ENCODE measurements around the gene INPP5B.
"Not testable (repeated sequence)": the region's sequence is repeated elsewhere in the genome, so short reads cannot be mapped to it uniquely, and the experiment has no call there.

INPP5B gene

DNA sequence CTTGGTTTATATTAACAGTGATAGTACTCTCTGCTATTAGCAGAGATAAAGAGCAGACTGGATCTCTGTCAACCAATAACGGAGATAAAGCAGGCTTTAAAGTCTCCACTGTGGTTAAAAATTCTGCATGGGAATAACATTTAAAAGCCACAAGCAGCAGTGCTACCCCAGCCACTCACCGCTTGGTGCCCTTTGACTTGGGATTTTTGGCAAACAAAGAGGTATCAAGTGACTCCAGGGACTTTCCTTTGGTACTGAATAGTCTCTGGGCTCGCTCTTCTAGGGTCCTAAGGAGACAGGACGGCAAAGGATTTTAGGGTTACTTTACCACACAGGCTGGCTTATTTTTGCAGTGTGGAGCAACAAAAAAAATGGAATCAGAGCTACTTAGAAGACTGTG, 31.7 kb upstream of the INPP5B start:
- TF ChIP-seq, protein P1, sequence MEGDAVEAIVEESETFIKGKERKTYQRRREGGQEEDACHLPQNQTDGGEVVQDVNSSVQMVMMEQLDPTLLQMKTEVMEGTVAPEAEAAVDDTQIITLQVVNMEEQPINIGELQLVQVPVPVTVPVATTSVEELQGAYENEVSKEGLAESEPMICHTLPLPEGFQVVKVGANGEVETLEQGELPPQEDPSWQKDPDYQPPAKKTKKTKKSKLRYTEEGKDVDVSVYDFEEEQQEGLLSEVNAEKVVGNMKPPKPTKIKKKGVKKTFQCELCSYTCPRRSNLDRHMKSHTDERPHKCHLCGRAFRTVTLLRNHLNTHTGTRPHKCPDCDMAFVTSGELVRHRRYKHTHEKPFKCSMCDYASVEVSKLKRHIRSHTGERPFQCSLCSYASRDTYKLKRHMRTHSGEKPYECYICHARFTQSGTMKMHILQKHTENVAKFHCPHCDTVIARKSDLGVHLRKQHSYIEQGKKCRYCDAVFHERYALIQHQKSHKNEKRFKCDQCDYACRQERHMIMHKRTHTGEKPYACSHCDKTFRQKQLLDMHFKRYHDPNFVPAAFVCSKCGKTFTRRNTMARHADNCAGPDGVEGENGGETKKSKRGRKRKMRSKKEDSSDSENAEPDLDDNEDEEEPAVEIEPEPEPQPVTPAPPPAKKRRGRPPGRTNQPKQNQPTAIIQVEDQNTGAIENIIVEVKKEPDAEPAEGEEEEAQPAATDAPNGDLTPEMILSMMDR (IDR thresholded peaks at IDR 0.05; ENCODE audit: borderline replicate concordance, insufficient read depth, low read depth, low read length) = no peak
- H3K4me3 ChIP-seq (ENCODE audit: low read depth, low read length) = no peak overlapping the region

DNA sequence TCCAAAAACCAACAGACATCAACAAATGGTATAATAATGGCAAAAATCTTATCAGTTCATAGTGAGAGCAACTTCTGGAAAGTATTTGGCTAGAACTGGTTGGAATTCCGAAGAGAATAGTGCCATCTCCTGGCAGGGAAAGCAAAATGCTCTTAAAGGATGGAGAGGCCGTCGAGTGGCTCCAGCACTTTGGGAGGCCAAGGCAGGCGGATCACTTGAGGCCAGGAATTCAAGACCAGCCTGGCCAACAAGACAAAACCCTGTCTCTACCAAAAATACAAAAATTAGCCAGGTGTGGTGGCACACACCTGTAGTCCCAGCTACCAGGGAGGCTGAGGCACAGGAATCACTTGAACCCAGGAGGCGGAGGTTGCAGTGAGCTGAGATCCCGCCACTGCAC, 28.2 kb upstream of the INPP5B start:
- not testable (repeated sequence) for H3K4me3 ChIP-seq (ENCODE audit: low read depth, low read length)
- TF ChIP-seq, protein P1 (IDR thresholded peaks at IDR 0.05; ENCODE audit: borderline replicate concordance, insufficient read depth, low read depth, low read length) = peak; percentile 17; the same call in 1 of the 2 replicates

DNA sequence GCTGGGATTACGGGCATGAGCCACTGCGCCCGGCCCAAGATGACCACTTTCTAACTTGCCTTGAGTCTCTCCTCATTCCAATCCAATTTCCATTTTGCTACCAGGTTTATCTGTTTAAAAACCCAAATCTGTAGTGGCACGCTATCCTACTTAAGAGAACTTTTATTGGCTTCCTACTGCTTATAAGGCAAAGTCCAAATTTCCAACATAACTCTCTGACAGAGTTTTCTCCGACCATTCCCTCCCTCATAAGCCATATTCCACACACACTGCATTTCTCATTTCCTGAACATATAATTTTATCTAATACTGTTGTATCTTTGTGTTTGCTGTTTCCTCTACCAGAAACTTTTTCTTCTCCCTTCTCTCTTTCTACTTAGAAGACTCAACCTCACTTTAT, 27.7 kb upstream of the INPP5B start:
- TF ChIP-seq, protein P1 (IDR thresholded peaks at IDR 0.05; ENCODE audit: borderline replicate concordance, insufficient read depth, low read depth, low read length) = no peak
- H3K4me3 ChIP-seq (ENCODE audit: low read depth, low read length) = no peak overlapping the region

DNA sequence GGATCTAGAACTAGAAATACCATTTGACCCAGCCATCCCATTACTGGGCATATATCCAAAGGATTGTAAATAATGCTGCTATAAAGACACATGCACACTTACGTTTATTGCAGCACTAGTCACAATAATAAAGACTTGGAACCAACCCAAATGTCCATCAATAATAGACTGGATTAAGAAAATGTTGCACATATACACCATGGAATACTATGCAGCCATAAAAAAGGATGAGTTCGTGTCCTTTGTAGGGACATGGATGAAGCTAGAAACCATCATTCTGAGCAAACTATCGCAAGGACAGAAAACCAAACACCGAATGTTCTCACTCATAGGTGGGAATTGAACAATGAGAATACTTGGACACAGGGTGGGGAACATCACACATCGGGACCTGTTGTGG, 26.8 kb upstream of the INPP5B start:
- not testable (repeated sequence) for H3K4me3 ChIP-seq (ENCODE audit: low read depth, low read length)

DNA sequence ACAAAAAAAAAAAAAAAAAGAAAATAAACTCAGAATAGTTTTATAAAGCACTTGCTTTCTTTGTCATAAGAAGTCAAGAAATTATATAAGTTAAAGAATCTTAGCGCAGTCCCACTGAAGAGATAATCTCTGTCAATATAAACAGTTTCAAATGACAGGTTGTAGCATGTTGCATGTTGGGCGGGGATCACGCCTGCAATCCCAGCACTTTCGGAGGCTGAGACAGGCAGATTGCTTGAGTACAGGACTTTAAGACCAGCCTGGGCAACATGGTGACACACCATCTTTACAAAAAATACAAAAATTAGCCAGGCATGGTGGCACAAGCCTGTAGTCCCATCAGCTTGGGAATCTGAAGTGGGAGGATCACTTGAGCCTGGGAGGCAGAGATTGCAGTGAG, 18.4 kb upstream of the INPP5B start:
- H3K4me3 ChIP-seq (ENCODE audit: low read depth, low read length) = no peak overlapping the region
- TF ChIP-seq, protein P1 (IDR thresholded peaks at IDR 0.05; ENCODE audit: borderline replicate concordance, insufficient read depth, low read depth, low read length) = no peak

DNA sequence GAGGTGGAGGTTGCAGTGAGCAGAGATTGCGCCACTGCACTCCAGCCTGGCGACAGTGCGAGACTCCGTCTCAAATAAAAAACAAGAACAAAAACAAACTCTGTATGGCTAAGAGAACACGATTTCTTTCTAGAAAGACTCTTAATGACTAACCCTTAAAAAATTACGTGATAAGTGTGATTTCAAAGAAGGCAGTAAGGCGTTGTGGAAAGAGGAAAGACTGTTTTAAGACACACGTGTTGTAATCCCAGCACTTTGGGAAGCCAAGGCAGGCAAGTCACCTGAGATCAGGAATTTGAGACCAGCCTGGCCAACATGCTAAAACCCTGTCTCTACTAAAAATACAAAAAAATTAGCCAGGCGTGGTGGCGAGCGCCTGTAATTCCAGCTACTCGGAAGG, 17.3 kb upstream of the INPP5B start:
- not testable (repeated sequence) for H3K4me3 ChIP-seq (ENCODE audit: low read depth, low read length)

DNA sequence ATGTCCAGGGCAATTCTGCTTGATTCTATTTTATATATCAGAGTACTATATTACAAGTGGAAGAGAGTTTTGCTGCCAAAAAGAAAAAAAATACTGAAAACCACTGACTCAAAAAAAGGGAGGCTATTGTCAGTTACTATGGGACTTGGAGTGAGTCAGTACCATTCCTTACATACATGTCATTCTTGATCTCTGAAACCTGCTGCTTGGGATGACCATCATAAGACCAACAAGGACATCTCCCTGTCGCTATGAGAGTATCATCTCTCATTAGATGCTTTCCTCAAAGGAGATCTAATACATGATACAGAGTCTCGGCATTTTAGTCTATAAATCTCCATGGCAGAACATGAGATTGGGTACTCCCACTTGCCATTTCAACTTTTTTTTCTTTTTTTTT, 11.8 kb upstream of the INPP5B start:
- TF ChIP-seq, protein P1 (IDR thresholded peaks at IDR 0.05; ENCODE audit: borderline replicate concordance, insufficient read depth, low read depth, low read length) = no peak
- H3K4me3 ChIP-seq (ENCODE audit: low read depth, low read length) = no peak overlapping the region

DNA sequence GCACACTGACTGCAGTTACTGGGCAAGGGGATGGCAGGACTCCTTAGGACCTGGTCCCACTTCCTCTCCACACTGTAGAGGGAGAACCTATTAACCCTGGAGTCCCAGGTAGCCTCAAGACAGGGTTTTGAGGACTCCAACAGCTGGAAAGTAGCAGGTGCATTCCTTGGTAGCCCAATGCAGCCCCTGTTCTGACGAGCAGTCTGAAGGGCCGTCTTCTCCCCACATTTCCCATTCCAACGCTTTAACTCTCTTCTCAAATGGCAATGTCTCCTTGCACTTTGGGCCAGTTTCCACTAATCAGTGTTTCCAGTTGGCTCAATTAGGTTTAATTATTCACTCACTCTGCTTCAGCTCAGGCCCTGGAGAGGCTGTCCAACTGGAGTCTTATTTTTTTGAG, 8.8 kb upstream of the INPP5B start:
- TF ChIP-seq, protein P1 (IDR thresholded peaks at IDR 0.05; ENCODE audit: borderline replicate concordance, insufficient read depth, low read depth, low read length) = no peak
- H3K4me3 ChIP-seq (ENCODE audit: low read depth, low read length) = no peak overlapping the region
